Kidney (tissue), 14 donors: ENCODE data around the gene CDC42EP3. TPM values are rescaled to one million over a fixed set of nuclear protein-coding genes. Genes with fewer than 3 reads are reported as not detected.
A peak's percentile ranks its signal among the peaks of the same experiment; 100 is the strongest.

Experiments
- DNase-seq, 5 donors: peaks; one replicate each; pipeline ENCODE4 v3.0.0-alpha.2; 2013 to 2020
- FAIRE-seq: peaks from 2 replicates; lab custom pipeline; 2012; peaks lifted over from hg19 to GRCh38; lab: Jason Lieb, UNC
- H3K27ac ChIP-seq, 2 donors: one replicate each; pipeline ENCODE4 v1.7.0; 2013; ENCODE audit warnings: low read depth in 2 of 2, low read length in 2 of 2, inconsistent platforms in 1 of 2
- H3K27me3 ChIP-seq: one replicate; pipeline ENCODE4 v1.7.1; 2013; ENCODE audit warnings: low read length, inconsistent platforms; ENCODE audit not compliant: control insufficient read depth, insufficient read depth
- H3K36me3 ChIP-seq, 3 donors: one replicate each; pipeline versions ENCODE4 v1.7.0 to v1.7.1; 2013; ENCODE audit warnings: low read length in 3 of 3, control low read depth in 1 of 3, inconsistent platforms in 1 of 3; ENCODE audit not compliant: insufficient read depth in 3 of 3, control insufficient read depth in 2 of 3
- H3K4me1 ChIP-seq, 3 donors: one replicate each; pipeline versions ENCODE4 v1.7.0 to v1.7.1; 2013; ENCODE audit warnings: low read length in 3 of 3, inconsistent platforms in 1 of 3, low read depth in 1 of 3; ENCODE audit not compliant: control insufficient read depth in 2 of 3, insufficient read depth in 2 of 3
- H3K4me3 ChIP-seq, 3 donors: one replicate each; pipeline versions ENCODE4 v1.7.0 to v1.8.1; 2013; ENCODE audit warnings: low read length in 3 of 3, control low read depth in 1 of 3, inconsistent platforms in 1 of 3
- H3K9ac ChIP-seq, 3 donors: one replicate each; pipeline versions ENCODE4 v1.7.0 to v1.7.1; 2013; ENCODE audit warnings: low read length in 3 of 3, control low read depth in 1 of 3, inconsistent platforms in 1 of 3
- H3K9me3 ChIP-seq, 3 donors: one replicate each; pipeline versions ENCODE4 v1.7.0 to v1.7.1; 2013; ENCODE audit warnings: low read length in 3 of 3, control low read depth in 1 of 3, inconsistent platforms in 1 of 3; ENCODE audit not compliant: control insufficient read depth in 2 of 3, insufficient read depth in 1 of 3
- intact Hi-C: fragments of 100-400 bp; cut with DNase I; formaldehyde crosslinking; loops from one replicate; pipeline ENCODE4 v1.11.1; 2022
- polyA plus RNA-seq: library from polyadenylated mRNA; stranded (reverse); fragments of 350-450 nt; fragmentation: Illumina TruSeq; extraction: RNeasy Lipid Tissue Mini Kit (QIAGEN cat#74804); gene quantifications from one replicate; pipeline ENCODE4 v1.2.3, GENCODE V29; 2014; ENCODE audit warnings: low read depth, low replicate concordance; ENCODE audit not compliant: insufficient read depth
- total RNA-seq: library from RNA; stranded (reverse); fragmentation: NEBNext Ultra II Directional; extraction: Animal tissue kit (Norgen Biotek cat#: 25700); gene quantifications from one replicate; pipeline ENCODE4 v1.2.1, GENCODE V29; 2021
- TF ChIP-seq, protein P1 (sequence below): IDR thresholded peaks from 3 replicates; pipeline ENCODE4 v1.5.1; 2012; ENCODE audit warnings: mild to moderate bottlenecking, moderate library complexity, borderline replicate concordance; ENCODE audit not compliant: insufficient read depth; ENCODE audit errors: extremely low read depth
- donor health status: control.
- donor health status: control.
- donor health status: control.
- donor health status: control.
- donor health status: control.
- donor health status: DM: yes; HTN: yes; CAD: no.
- donor health status: Normal renal cell carcinoma (clear cell type).

The CDC42EP3 gene
- total and polyA plus RNA-seq, 2 donors from 2014 or later, result 21.3 to 34.1 TPM

- no peaks in the 10 kb centered on the region for H3K27me3 ChIP-seq
- no peak overlapping the region for H3K4me3 ChIP-seq
- TF ChIP-seq, protein P1, sequence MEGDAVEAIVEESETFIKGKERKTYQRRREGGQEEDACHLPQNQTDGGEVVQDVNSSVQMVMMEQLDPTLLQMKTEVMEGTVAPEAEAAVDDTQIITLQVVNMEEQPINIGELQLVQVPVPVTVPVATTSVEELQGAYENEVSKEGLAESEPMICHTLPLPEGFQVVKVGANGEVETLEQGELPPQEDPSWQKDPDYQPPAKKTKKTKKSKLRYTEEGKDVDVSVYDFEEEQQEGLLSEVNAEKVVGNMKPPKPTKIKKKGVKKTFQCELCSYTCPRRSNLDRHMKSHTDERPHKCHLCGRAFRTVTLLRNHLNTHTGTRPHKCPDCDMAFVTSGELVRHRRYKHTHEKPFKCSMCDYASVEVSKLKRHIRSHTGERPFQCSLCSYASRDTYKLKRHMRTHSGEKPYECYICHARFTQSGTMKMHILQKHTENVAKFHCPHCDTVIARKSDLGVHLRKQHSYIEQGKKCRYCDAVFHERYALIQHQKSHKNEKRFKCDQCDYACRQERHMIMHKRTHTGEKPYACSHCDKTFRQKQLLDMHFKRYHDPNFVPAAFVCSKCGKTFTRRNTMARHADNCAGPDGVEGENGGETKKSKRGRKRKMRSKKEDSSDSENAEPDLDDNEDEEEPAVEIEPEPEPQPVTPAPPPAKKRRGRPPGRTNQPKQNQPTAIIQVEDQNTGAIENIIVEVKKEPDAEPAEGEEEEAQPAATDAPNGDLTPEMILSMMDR, result no peak
- H3K36me3 ChIP-seq, result peaks cover 0 to 3% (median 0%) of the 10 kb centered on the region in 3 donors
- no peaks in the 10 kb centered on the region for H3K9me3 ChIP-seq
- intact Hi-C loops, result no loop called here
- DNase-seq, result no peak
- no peak overlapping the region for H3K27ac ChIP-seq
- no peak overlapping the region for H3K9ac ChIP-seq
- peaks cover 0 to 9% (median 3%) of the 10 kb centered on the region in 3 donors for H3K4me1 ChIP-seq
- FAIRE-seq, result no peak
Observed at GRCh38 chr2:37664231-37664643, 7.2 kb downstream of the CDC42EP3 start.

DNA sequence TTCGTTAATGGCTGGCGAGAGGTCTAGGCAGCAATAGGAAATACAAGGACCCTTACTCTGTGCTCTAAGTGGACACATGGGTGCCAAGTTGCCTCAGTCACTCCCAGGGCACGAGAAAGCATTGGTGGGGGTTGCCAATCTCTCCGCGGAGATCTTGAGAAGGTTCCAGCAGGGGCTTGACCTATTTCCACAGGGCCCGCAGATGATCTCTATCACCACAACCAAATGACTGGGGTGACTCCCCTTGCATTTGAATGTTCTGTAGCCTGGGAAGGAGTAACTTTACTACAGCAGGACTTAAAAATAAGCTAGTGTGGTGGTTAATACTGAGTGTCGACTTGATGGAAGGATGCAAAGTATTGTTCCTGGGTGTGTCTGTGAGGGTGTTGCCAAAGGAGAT lies 8.1 kb downstream of the CDC42EP3 start:
- TF ChIP-seq, protein P1, result no peak
- Histone ChIP-seq H3K9ac (no peak overlapping the region), H3K36me3 (peaks cover 0 to 3% (median 0%) of the 10 kb centered on the region in 3 donors), H3K27ac (peak overlapping the region in 1 of 2 donors; percentile 1), H3K9me3 (no peaks in the 10 kb centered on the region), H3K27me3 (no peaks in the 10 kb centered on the region), H3K4me3 (no peak overlapping the region), H3K4me1 (peaks cover 0 to 9% (median 3%) of the 10 kb centered on the region in 3 donors)
- intact Hi-C loops, result no loop called here
- DNase-seq, result no peak
- FAIRE-seq, result no peak

- Histone ChIP-seq H3K27ac (no peak overlapping the region), H3K27me3 (no peaks in the 10 kb centered on the region), H3K36me3 (peaks cover 0 to 3% (median 0%) of the 10 kb centered on the region in 3 donors), H3K4me1 (peaks cover 0 to 15% (median 9%) of the 10 kb centered on the region in 3 donors), H3K9me3 (no peaks in the 10 kb centered on the region), H3K9ac (no peak overlapping the region), H3K4me3 (no peak overlapping the region)
- DNase-seq (no peak), FAIRE-seq (no peak)
- intact Hi-C loops, result no loop called here
- TF ChIP-seq, protein P1, result no peak
Observed at GRCh38 chr2:37659723-37660122, 11.7 kb downstream of the CDC42EP3 start.

GRCh38 chr2:37658682-37659081 lies 12.8 kb downstream of the CDC42EP3 start:
- H3K9ac ChIP-seq, result no peak overlapping the region
- intact Hi-C loops, result no loop called here
- no peak overlapping the region for H3K27ac ChIP-seq
- no peak for FAIRE-seq
- DNase-seq, result no peak
- no peaks in the 10 kb centered on the region for H3K27me3 ChIP-seq
- H3K4me3 ChIP-seq, result no peak overlapping the region
- TF ChIP-seq, protein P1, result no peak
- no peaks in the 10 kb centered on the region for H3K9me3 ChIP-seq
- peaks cover 0 to 18% (median 13%) of the 10 kb centered on the region in 3 donors for H3K4me1 ChIP-seq
- H3K36me3 ChIP-seq, result peaks cover 0 to 3% (median 0%) of the 10 kb centered on the region in 3 donors
